Glomerular endothelial cell (primary cell): Measurements from ENCODE around the gene SLC15A2. TPM values are rescaled to one million over a fixed set of nuclear protein-coding genes. Genes with fewer than 3 reads are reported as not detected.

Experiments used
- DNase-seq: peaks from one replicate; pipeline ENCODE4 v3.0.0-alpha.2; 2011; ENCODE audit warnings: low read depth, low spot score; ENCODE audit errors: extremely low read depth
- total RNA-seq: library from RNA; depleted of rRNA; stranded (reverse); fragments of >200 nt; gene quantifications from 2 replicates; pipeline ENCODE4 v1.2.3, GENCODE V29; 2015

The SLC15A2 gene
- total RNA-seq, 1 donor from 2014 or later: 0.29 TPM

- no peak for DNase-seq
These were observed 85.0 kb downstream of the SLC15A2 start for GRCh38 chr3:121979246-121979645.

- no peak for DNase-seq
These were observed 85.7 kb downstream of the SLC15A2 start for GRCh38 chr3:121979734-121980449.

GRCh38 chr3:121980450-121980796, 86.2 kb downstream of the SLC15A2 start:
- no peak for DNase-seq

GRCh38 chr3:121981473-121981872, 87.3 kb downstream of the SLC15A2 start:
- no peak for DNase-seq

- no peak for DNase-seq
These were observed 91.6 kb downstream of the SLC15A2 start for GRCh38 chr3:121985846-121986245.

GRCh38 chr3:121988146-121988545, 93.9 kb downstream of the SLC15A2 start:
- DNase-seq: no peak

GRCh38 chr3:121989943-121990342, 95.7 kb downstream of the SLC15A2 start:
- no peak for DNase-seq

GRCh38 chr3:121992601-121993560, 98.7 kb downstream of the SLC15A2 start:
- no peak for DNase-seq

Other genes starting within 250 kb of the SLC15A2 start
- 69.1 and 77.3 TPM in 2 replicates for gene HCLS1, start 233.5 kb upstream of the SLC15A2 start, total RNA-seq
- 35.0 and 50.5 TPM in 2 replicates for gene GOLGB1, start 144.7 kb upstream of the SLC15A2 start, total RNA-seq
- gene IQCB1, start 59.3 kb upstream of the SLC15A2 start, total RNA-seq: 12.1 and 16.6 TPM in 2 replicates
- gene EAF2, start 59.2 kb upstream of the SLC15A2 start, total RNA-seq: 1.4 and 3.1 TPM in 2 replicates
- gene ILDR1, start 127.8 kb downstream of the SLC15A2 start, total RNA-seq: not detected in 2 replicates
- not detected in 2 replicates for gene CD86, start 161.0 kb downstream of the SLC15A2 start, total RNA-seq